ENCODE data around the gene EDAR. TPM values are rescaled to one million over a fixed set of nuclear protein-coding genes. Genes with fewer than 3 reads are reported as not detected.
A peak's percentile ranks its signal among the peaks of the same experiment; 100 is the strongest.

EDAR gene
- total RNA-seq, 4 donors from 2014 or later = 0.38 to 5.0 (median 0.88) TPM; not detected in 1

DNA sequence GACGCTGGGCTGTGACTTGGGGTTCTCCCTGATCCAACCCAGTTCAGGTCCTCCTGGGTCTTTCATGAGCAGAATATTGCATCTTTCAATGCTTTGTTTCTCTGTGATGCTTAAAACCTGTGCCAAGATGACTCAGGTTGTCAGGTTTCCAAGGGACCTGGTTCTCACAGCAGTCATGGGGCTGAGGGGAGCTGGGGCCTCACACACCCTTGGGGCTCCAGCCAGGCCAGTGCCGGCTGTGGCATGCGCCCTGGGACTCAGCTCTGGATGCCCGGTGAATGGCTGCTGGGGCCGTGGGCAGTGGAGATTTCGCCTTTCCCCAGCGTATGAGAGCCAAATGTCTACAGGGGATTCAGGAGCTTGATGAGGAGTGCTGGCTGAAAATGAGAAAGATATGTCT is 29.6 kb downstream of the EDAR start:
- no peak for TF ChIP-seq POLR2A (IDR thresholded peaks at IDR 0.05)
- Histone ChIP-seq H3K27me3 (no peaks in the 10 kb centered on the region), H3K9me3 (no peaks in the 10 kb centered on the region), H3K36me3 (no peaks in the 10 kb centered on the region), H3K4me1 (peaks cover 0 to 15% (median 0%) of the 10 kb centered on the region in 4 donors), H3K4me3 (no peak overlapping the region), H3K27ac (no peak overlapping the region)
- no peak for DNase-seq

DNA sequence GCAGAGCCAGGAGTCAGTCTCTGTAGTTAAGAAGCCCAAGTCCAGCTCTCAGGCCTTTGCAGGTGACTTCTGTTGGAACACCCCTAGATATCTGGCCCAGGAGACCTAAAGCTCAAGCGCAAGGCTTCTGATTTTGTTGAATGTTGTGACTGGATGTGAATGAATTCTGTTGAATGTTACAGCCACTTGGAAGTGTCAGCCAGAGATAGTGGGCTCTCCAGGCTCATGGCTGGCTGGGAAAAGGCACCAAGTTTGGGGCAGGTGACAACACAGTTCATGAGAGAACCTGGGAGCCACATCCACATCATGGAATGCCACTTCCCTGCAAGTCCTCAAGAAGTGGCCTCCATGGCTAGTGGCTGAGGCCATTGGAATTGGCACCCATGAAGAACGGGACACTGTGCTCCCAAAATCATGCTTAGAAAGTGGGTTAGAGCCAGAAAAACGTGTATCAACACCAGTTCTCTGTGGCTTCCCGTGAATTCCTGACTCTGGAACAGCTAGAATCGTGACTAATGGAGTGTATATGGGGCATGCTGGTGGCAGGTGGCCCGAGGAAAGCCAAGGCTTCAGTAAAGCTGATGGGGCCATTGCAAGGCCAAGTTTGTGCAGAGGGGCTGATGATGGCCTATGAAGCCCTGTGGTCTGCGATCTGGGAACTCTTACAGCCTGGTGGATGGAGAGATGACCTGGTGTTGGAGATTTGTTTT is 30.2 kb downstream of the EDAR start:
- Histone ChIP-seq H3K27me3 (no peaks in the 10 kb centered on the region), H3K4me1 (peaks cover 0 to 15% (median 0%) of the 10 kb centered on the region in 4 donors), H3K36me3 (no peaks in the 10 kb centered on the region), H3K27ac (peak overlapping the region in 1 of 4 donors; percentile 39), H3K9me3 (no peaks in the 10 kb centered on the region), H3K4me3 (no peak overlapping the region)
- TF ChIP-seq CTCF (IDR thresholded peaks at IDR 0.05) = no peak
- no peak for TF ChIP-seq POLR2A (IDR thresholded peaks at IDR 0.05)
- DNase-seq = no peak

GRCh38 chr2:108958002-108958401 is 31.0 kb downstream of the EDAR start:
- no peak for TF ChIP-seq POLR2A (IDR thresholded peaks at IDR 0.05)
- TF ChIP-seq CTCF (IDR thresholded peaks at IDR 0.05) = peak in 2 of 6 experiments; percentile 9 to 22
- Histone ChIP-seq H3K36me3 (no peaks in the 10 kb centered on the region), H3K27me3 (no peaks in the 10 kb centered on the region), H3K4me3 (no peak overlapping the region), H3K27ac (peak overlapping the region in 2 of 4 donors; percentile 28 to 39), H3K9me3 (no peaks in the 10 kb centered on the region), H3K4me1 (peaks cover 0 to 15% (median 0%) of the 10 kb centered on the region in 4 donors)
- DNase-seq = no peak

- no peak for DNase-seq
- no peaks in the 10 kb centered on the region for H3K27me3 ChIP-seq
- peaks cover 0 to 15% (median 0%) of the 10 kb centered on the region in 4 donors for H3K4me1 ChIP-seq
- TF ChIP-seq POLR2A (IDR thresholded peaks at IDR 0.05) (no peak), CTCF (IDR thresholded peaks at IDR 0.05) (no peak)
- H3K27ac ChIP-seq = no peak overlapping the region
- H3K36me3 ChIP-seq = no peaks in the 10 kb centered on the region
- H3K9me3 ChIP-seq = no peaks in the 10 kb centered on the region
- no peak overlapping the region for H3K4me3 ChIP-seq
Measured at GRCh38 chr2:108956375-108956774, 32.6 kb downstream of the EDAR start.

DNA sequence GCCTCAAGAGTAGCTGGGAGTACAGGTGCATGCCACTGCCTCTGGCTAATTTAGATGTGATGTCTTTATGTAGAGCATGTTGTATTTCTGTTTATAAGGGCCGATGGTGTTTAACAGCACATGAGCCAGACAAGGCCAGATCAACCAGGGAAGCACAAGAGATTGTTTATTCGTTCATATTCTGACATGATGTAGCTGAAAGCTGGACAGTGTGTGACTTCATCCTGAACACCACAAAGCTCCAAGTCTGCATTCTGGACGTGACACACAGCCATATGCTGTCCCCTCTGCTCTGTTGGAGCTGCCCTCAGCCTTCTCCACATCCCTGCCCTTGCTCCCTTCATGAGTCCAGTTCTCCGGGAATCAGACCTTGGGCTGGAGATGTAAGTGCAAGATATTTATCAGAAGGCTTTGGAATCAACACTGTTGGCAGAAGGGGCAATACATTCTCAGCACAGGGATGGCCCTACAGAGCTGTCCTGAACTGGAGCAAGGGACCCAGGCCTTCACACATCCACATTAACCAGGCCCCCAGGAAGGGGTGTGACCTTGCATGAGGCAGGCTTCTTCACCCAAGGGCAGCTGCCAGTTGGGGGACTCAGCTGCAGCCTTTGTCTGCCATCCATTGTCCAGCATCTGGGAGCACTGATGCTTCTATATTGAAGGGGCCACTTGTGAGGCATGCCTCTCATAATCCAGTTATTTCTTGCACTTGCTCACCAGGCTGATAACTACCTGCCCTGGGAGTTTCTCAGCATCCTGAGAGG is 38.5 kb downstream of the EDAR start:
- TF ChIP-seq POLR2A (IDR thresholded peaks at IDR 0.05) = no peak
- no peak for TF ChIP-seq CTCF (IDR thresholded peaks at IDR 0.05)
- Histone ChIP-seq H3K4me3 (no peak overlapping the region), H3K36me3 (no peaks in the 10 kb centered on the region), H3K4me1 (no peaks in the 10 kb centered on the region), H3K27ac (no peak overlapping the region), H3K27me3 (no peaks in the 10 kb centered on the region), H3K9me3 (peaks cover 0 to 15% (median 6%) of the 10 kb centered on the region in 4 donors)
- no peak for DNase-seq

Measured in Peyer's patch (tissue), 4 donors.